GM19397 (cell line): Measurements from ENCODE around the gene SCAMP3.
"Not testable (repeated sequence)": the region's sequence is repeated elsewhere in the genome, so short reads cannot be mapped to it uniquely, and the experiment has no call there.

Experiments used
- ATAC-seq: cut with Tn5 transposase; IDR thresholded peaks from one replicate; pipeline ENCODE4 v1.9.1; 2021; ENCODE audit warnings: mild to moderate bottlenecking, moderate library complexity; ENCODE audit not compliant: unreplicated experiment

The SCAMP3 gene

GRCh38 chr1:155232001-155232978, 29.9 kb downstream of the SCAMP3 start:
- not testable (repeated sequence) for ATAC-seq

- not testable (repeated sequence) for ATAC-seq
Measured at GRCh38 chr1:155231302-155231701, 30.9 kb downstream of the SCAMP3 start.

GRCh38 chr1:155228096-155228427, 34.1 kb downstream of the SCAMP3 start:
- ATAC-seq = no peak

- ATAC-seq = peak; percentile 95
Measured at GRCh38 chr1:155227261-155228095, 34.7 kb downstream of the SCAMP3 start.

GRCh38 chr1:155226910-155227260, 35.3 kb downstream of the SCAMP3 start:
- no peak for ATAC-seq

GRCh38 chr1:155226188-155226909, 35.8 kb downstream of the SCAMP3 start:
- ATAC-seq = no peak

- ATAC-seq = not testable (repeated sequence)
Measured at GRCh38 chr1:155225404-155225759, 36.8 kb downstream of the SCAMP3 start.

GRCh38 chr1:155223047-155223446, 39.1 kb downstream of the SCAMP3 start:
- ATAC-seq = no peak

GRCh38 chr1:155220211-155220965, 41.8 kb downstream of the SCAMP3 start:
- not testable (repeated sequence) for ATAC-seq

GRCh38 chr1:155219592-155220031, 42.5 kb downstream of the SCAMP3 start:
- ATAC-seq = no peak

GRCh38 chr1:155218854-155219591, 43.1 kb downstream of the SCAMP3 start:
- no peak for ATAC-seq

GRCh38 chr1:155214702-155215101, 47.5 kb downstream of the SCAMP3 start:
- not testable (repeated sequence) for ATAC-seq

- ATAC-seq = not testable (repeated sequence)
Measured at GRCh38 chr1:155212051-155212440, 50.1 kb downstream of the SCAMP3 start.

- not testable (repeated sequence) for ATAC-seq
Measured at GRCh38 chr1:155211381-155212050, 50.6 kb downstream of the SCAMP3 start.

GRCh38 chr1:155210314-155211104, 51.7 kb downstream of the SCAMP3 start:
- ATAC-seq = no peak

- no peak for ATAC-seq
Measured at GRCh38 chr1:155209312-155209721, 52.8 kb downstream of the SCAMP3 start.

- ATAC-seq = peak; percentile 77
Measured at GRCh38 chr1:155208541-155209311, 53.4 kb downstream of the SCAMP3 start, which contains the start of gene MTX1. Gene MTX1, plus strand, starts transcription at chr1:155208695. Its CDS starts 110 bp downstream, at chr1:155208805.
